ENCODE data around the gene AUTS2. TPM values are rescaled to one million over a fixed set of nuclear protein-coding genes. Genes with fewer than 3 reads are reported as not detected.

The AUTS2 gene
- total RNA-seq, 1 experiment from 2014 or later: 42.1 TPM

DNA sequence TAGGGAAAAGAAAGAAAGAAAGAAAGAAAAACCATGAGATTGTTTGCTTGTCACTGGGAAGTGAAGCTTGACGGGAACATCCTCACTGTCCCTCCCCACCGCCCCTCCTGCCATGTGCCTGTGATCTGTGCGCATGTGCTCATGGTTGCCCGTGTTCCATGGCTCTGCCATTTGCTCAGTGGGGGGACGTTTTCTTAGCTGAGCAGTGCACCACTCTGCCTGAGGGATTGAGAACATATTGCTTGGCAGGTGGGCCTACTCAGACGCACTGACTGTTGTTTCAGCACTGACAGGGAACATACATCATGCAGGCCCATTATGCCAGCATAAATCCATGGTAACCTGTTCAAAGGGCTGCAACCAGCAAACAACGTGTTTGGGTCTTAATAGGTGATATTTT lies 785.7 kb downstream of the AUTS2 start:
- ChIA-PET POLR2A (ENCODE audit: low non-redundant PET) (no interaction called here), CTCF (no interaction called here)
- no peaks in the 10 kb centered on the region for H3K27me3 ChIP-seq (replicated peaks; ENCODE audit: insufficient read depth, low read depth, low read length, poor library complexity)
- TF ChIP-seq EZH2 (IDR thresholded peaks at IDR 0.05; ENCODE audit: borderline replicate concordance, low read depth, low read length, poor library complexity, severe bottlenecking): no peak
- TF ChIP-seq, protein P1, sequence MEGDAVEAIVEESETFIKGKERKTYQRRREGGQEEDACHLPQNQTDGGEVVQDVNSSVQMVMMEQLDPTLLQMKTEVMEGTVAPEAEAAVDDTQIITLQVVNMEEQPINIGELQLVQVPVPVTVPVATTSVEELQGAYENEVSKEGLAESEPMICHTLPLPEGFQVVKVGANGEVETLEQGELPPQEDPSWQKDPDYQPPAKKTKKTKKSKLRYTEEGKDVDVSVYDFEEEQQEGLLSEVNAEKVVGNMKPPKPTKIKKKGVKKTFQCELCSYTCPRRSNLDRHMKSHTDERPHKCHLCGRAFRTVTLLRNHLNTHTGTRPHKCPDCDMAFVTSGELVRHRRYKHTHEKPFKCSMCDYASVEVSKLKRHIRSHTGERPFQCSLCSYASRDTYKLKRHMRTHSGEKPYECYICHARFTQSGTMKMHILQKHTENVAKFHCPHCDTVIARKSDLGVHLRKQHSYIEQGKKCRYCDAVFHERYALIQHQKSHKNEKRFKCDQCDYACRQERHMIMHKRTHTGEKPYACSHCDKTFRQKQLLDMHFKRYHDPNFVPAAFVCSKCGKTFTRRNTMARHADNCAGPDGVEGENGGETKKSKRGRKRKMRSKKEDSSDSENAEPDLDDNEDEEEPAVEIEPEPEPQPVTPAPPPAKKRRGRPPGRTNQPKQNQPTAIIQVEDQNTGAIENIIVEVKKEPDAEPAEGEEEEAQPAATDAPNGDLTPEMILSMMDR (conservative IDR thresholded peaks at IDR 0.05; ENCODE audit: low read depth, low read length): no peak
- H3K4me3 ChIP-seq (ENCODE audit: low read depth, low read length, poor library complexity, severe bottlenecking): no peak overlapping the region
- no TSS peak for BruUV-seq (replicated peaks)
- no peaks in the 10 kb centered on the region for H3K36me3 ChIP-seq (ENCODE audit: insufficient read depth, low read length, poor library complexity, severe bottlenecking)
- no peaks in the 10 kb centered on the region for H3K9me3 ChIP-seq (ENCODE audit: low read depth, low read length, poor library complexity, severe bottlenecking)
- H3K27ac ChIP-seq (ENCODE audit: low read depth, low read length, poor library complexity, severe bottlenecking): no peak overlapping the region
- no peak for DNase-seq (ENCODE audit: low spot score)
- intact Hi-C loops (cut with micrococcal nuclease; ENCODE audit: unreplicated experiment): no loop called here
- H3K4me1 ChIP-seq (ENCODE audit: insufficient read depth, low read length, poor library complexity, severe bottlenecking): no peaks in the 10 kb centered on the region

DNA sequence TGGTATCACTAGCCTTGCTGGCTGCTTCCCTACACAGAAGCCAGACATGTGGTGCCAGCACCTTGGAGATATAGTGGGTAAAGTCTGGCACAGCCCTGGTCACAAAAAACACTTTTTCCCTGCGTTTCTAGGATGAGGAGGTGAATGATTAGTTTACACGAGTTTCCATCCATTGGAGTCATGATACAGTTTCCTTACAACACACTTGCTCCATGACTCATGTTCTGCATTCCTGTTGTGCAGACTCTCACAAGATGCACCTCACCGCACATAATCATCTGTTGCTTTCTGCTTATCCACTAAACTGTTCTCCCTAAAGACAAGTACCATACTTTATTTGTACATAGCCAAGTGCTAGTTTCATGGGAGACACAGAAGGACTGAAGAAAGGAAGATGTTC lies 786.6 kb downstream of the AUTS2 start:
- no peak for TF ChIP-seq EZH2 (IDR thresholded peaks at IDR 0.05; ENCODE audit: borderline replicate concordance, low read depth, low read length, poor library complexity, severe bottlenecking)
- TF ChIP-seq, protein P1 (conservative IDR thresholded peaks at IDR 0.05; ENCODE audit: low read depth, low read length): no peak
- CTCF ChIA-PET: no interaction called here

DNA sequence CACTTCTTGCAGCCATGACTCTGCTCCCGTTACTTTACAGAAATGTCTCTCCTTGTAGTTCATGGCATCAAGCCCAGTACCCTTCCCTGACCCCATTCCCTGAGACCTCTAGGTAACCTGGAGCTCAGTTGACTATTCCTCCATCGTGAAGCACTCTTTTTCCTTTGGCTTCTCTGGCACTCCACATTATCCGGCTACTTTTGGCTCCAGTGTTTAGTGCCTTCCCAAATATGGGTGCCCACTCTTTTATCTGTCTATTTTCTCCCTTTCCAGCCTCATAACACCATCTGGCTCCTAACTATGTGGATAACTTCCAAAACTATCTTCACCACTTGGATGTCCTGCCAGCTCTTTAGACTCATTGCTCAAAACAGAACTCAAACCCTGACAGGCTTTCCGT lies 788.9 kb downstream of the AUTS2 start:
- H3K4me3 ChIP-seq (ENCODE audit: low read depth, low read length, poor library complexity, severe bottlenecking): no peak overlapping the region
- H3K4me1 ChIP-seq (ENCODE audit: insufficient read depth, low read length, poor library complexity, severe bottlenecking): no peaks in the 10 kb centered on the region
- no peaks in the 10 kb centered on the region for H3K36me3 ChIP-seq (ENCODE audit: insufficient read depth, low read length, poor library complexity, severe bottlenecking)
- H3K27me3 ChIP-seq (replicated peaks; ENCODE audit: insufficient read depth, low read depth, low read length, poor library complexity): no peaks in the 10 kb centered on the region
- intact Hi-C loops (cut with micrococcal nuclease; ENCODE audit: unreplicated experiment): loop anchor here (5.0 kb wide), 1 partner anchor 50 kb away; no protein-coding TSS in a partner anchor
- TF ChIP-seq, protein P1 (conservative IDR thresholded peaks at IDR 0.05; ENCODE audit: low read depth, low read length): no peak
- TF ChIP-seq EZH2 (IDR thresholded peaks at IDR 0.05; ENCODE audit: borderline replicate concordance, low read depth, low read length, poor library complexity, severe bottlenecking): no peak
- CTCF ChIA-PET: no interaction called here
- no peak for DNase-seq (ENCODE audit: low spot score)
- H3K9me3 ChIP-seq (ENCODE audit: low read depth, low read length, poor library complexity, severe bottlenecking): no peaks in the 10 kb centered on the region
- no TSS peak for BruUV-seq (replicated peaks)
- POLR2A ChIA-PET (ENCODE audit: low non-redundant PET): no interaction called here
- no peak overlapping the region for H3K27ac ChIP-seq (ENCODE audit: low read depth, low read length, poor library complexity, severe bottlenecking)

More for the DNA sequence above, 786.6 kb downstream of the AUTS2 start:
- POLR2A ChIA-PET (ENCODE audit: low non-redundant PET): no interaction called here
- intact Hi-C loops (cut with micrococcal nuclease; ENCODE audit: unreplicated experiment): loop anchor here (5.0 kb wide), 1 partner anchor 52 kb away; no protein-coding TSS in a partner anchor
- DNase-seq (ENCODE audit: low spot score): no peak
- no peaks in the 10 kb centered on the region for H3K36me3 ChIP-seq (ENCODE audit: insufficient read depth, low read length, poor library complexity, severe bottlenecking)
- H3K4me3 ChIP-seq (ENCODE audit: low read depth, low read length, poor library complexity, severe bottlenecking): no peak overlapping the region
- no peaks in the 10 kb centered on the region for H3K9me3 ChIP-seq (ENCODE audit: low read depth, low read length, poor library complexity, severe bottlenecking)
- no peaks in the 10 kb centered on the region for H3K27me3 ChIP-seq (replicated peaks; ENCODE audit: insufficient read depth, low read depth, low read length, poor library complexity)
- no peak overlapping the region for H3K27ac ChIP-seq (ENCODE audit: low read depth, low read length, poor library complexity, severe bottlenecking)
- no peaks in the 10 kb centered on the region for H3K4me1 ChIP-seq (ENCODE audit: insufficient read depth, low read length, poor library complexity, severe bottlenecking)
- BruUV-seq (replicated peaks): no TSS peak

All from A673 (cell line).